ENCODE measurements around the gene INF2. TPM values are rescaled to one million over a fixed set of nuclear protein-coding genes. Genes with fewer than 3 reads are reported as not detected.

The INF2 gene
- total RNA-seq, 1 experiment from 2014 or later: 58.3 TPM

- DNase-seq: no peak
- Histone ChIP-seq H3K27ac (ENCODE audit: insufficient read length, low read depth, low read length) (no peak overlapping the region), H2BK12ac (ENCODE audit: insufficient read length, low read depth, low read length) (no peak overlapping the region), H4K91ac (ENCODE audit: insufficient read length, low read depth, low read length) (no peak overlapping the region), H3T11ph (ENCODE audit: low read length) (no peak overlapping the region), H3K9me3 (ENCODE audit: control insufficient read depth, low read depth, low read length) (no peaks in the 10 kb centered on the region), H3K79me1 (ENCODE audit: insufficient read depth, low read depth, low read length, poor library complexity, severe bottlenecking) (peaks cover 4% of the 10 kb centered on the region), H3K14ac (ENCODE audit: insufficient read depth, low read length) (no peak overlapping the region; the same call in 1 of the 2 replicates), H4K20me1 (ENCODE audit: control insufficient read depth, insufficient read depth, insufficient read length) (no peaks in the 10 kb centered on the region), H2AFZ (ENCODE audit: low read length) (no peak overlapping the region), H2BK15ac (ENCODE audit: low read depth, low read length) (no peak overlapping the region), H2AK5ac (ENCODE audit: insufficient read length, low read length) (no peak overlapping the region), H4K5ac (ENCODE audit: insufficient read length, low read depth, low read length) (no peak overlapping the region), H3K79me2 (ENCODE audit: insufficient read depth, low read length) (peaks cover 2% of the 10 kb centered on the region; the same call in 1 of the 2 replicates), H3K9ac (ENCODE audit: extremely low read depth, insufficient read length, low read length) (no peak overlapping the region), H3K4ac (ENCODE audit: low read depth, low read length) (no peak overlapping the region), H3K27me3 (ENCODE audit: insufficient read depth, low read length) (no peaks in the 10 kb centered on the region), H3K56ac (ENCODE audit: insufficient read length, low read depth, low read length) (no peak overlapping the region), H2BK120ac (ENCODE audit: low read depth, low read length, poor library complexity, severe bottlenecking) (no peak overlapping the region), H4K8ac (replicated peaks; ENCODE audit: insufficient read length, low read depth, low read length) (no peak overlapping the region), H2BK5ac (ENCODE audit: insufficient read length, low read length) (no peak overlapping the region), H3K4me2 (ENCODE audit: insufficient read depth, insufficient read length, low read length) (no peak overlapping the region), H2BK20ac (ENCODE audit: low read depth, low read length, poor library complexity, severe bottlenecking) (no peak overlapping the region), H3K23ac (ENCODE audit: insufficient read length, low read depth, low read length) (no peak overlapping the region), H3K4me1 (ENCODE audit: insufficient read depth, low read length) (peaks cover 8% of the 10 kb centered on the region; the same call in 1 of the 2 replicates), H3K23me2 (ENCODE audit: insufficient read length, low read depth, low read length, poor library complexity, severe bottlenecking) (peaks cover 9% of the 10 kb centered on the region), H3K18ac (ENCODE audit: insufficient read length, low read depth, low read length) (no peak overlapping the region)
- H3K36me3 Mint-ChIP-seq (ENCODE audit: insufficient read depth in 1 of 3, low read depth in 3 of 3): no peaks in the 10 kb centered on the region; a peak in 3 of 7 replicates
- H3K27ac Mint-ChIP-seq: no peak overlapping the region
- WGBS (ENCODE audit: extremely low coverage, insufficient read length, low lambda C conversion rate): no CpG with 5 or more reads among the region's 4 CpGs
- peaks cover 36 to 56% of the 10 kb centered on the region in 2 experiments for H3K4me1 Mint-ChIP-seq
- H3K9me3 Mint-ChIP-seq: peaks cover 0 to 8% of the 10 kb centered on the region in 2 experiments; a peak in 2 of 5 replicates
- peaks cover 6% of the 10 kb centered on the region for H3K27me3 Mint-ChIP-seq (ENCODE audit: low read depth)
- H3K4me3 Mint-ChIP-seq: no peak overlapping the region
- TF ChIP-seq, protein P1, sequence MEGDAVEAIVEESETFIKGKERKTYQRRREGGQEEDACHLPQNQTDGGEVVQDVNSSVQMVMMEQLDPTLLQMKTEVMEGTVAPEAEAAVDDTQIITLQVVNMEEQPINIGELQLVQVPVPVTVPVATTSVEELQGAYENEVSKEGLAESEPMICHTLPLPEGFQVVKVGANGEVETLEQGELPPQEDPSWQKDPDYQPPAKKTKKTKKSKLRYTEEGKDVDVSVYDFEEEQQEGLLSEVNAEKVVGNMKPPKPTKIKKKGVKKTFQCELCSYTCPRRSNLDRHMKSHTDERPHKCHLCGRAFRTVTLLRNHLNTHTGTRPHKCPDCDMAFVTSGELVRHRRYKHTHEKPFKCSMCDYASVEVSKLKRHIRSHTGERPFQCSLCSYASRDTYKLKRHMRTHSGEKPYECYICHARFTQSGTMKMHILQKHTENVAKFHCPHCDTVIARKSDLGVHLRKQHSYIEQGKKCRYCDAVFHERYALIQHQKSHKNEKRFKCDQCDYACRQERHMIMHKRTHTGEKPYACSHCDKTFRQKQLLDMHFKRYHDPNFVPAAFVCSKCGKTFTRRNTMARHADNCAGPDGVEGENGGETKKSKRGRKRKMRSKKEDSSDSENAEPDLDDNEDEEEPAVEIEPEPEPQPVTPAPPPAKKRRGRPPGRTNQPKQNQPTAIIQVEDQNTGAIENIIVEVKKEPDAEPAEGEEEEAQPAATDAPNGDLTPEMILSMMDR (conservative IDR thresholded peaks at IDR 0.05): peak; percentile 33; the same call in 2 of the 3 replicates
Observed at GRCh38 chr14:104685216-104685997, 4.0 kb upstream of the INF2 start.

Measured in H9 (cell line).